ENCODE results near the gene SPATA45. TPM values are rescaled to one million over a fixed set of nuclear protein-coding genes. Genes with fewer than 3 reads are reported as not detected.

Gene SPATA45
- total and polyA plus RNA-seq, 2 of the 13 experiments (the other 11 are each of a cell fraction or from before 2014, with no cell fraction given): 0.17 to 0.64 TPM

DNA sequence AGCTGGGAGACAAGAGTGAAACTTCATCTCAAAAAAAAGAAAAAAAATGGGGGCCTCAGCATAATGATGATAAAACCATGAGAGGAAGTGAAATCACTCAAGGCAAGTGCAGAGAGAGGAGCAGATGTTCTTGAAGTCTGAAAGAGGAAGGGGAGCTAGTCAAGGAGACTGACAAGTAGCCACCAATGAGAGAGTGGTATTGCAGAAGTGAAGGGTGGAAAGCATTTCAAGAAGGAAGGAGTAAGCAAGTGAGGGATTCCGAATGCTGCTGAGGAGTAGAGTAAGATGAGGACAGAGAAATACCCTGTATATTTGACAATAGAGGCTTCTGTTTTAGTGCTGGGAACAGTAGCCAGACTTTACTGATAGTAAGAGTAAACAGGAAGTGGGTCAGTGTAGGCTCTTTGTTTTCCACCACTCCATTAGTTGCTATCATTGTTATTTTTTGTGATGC lies 52.9 kb downstream of the SPATA45 start (continued):
- TF ChIP-seq ZBTB4 (CRISPR knock-in tag; IDR thresholded peaks at IDR 0.05; ENCODE audit: borderline replicate concordance) (no peak), PPARG (CRISPR knock-in tag; conservative IDR thresholded peaks at IDR 0.05) (peak; percentile 40; the same call in 1 of the 2 replicates), MNT (IDR thresholded peaks at IDR 0.05) (no peak), ZSCAN9 (CRISPR knock-in tag; IDR thresholded peaks at IDR 0.05; ENCODE audit: borderline replicate concordance) (no peak), ETV5 (CRISPR knock-in tag; IDR thresholded peaks at IDR 0.05; ENCODE audit: borderline replicate concordance) (peak; percentile 56; the same call in 1 of the 2 replicates), FOXO1 (CRISPR knock-in tag; IDR thresholded peaks at IDR 0.05) (no peak), MZF1 (CRISPR knock-in tag; IDR thresholded peaks at IDR 0.05; ENCODE audit: borderline replicate concordance) (no peak), BCL6 (CRISPR knock-in tag; IDR thresholded peaks at IDR 0.05) (no peak), ZNF513 (CRISPR knock-in tag; conservative IDR thresholded peaks at IDR 0.05) (no peak), TGIF2 (CRISPR knock-in tag; IDR thresholded peaks at IDR 0.05) (no peak), SOX6 (IDR thresholded peaks at IDR 0.05) (no peak), SOX6 (CRISPR knock-in tag; IDR thresholded peaks at IDR 0.05) (peak; percentile 86), ZSCAN31 (CRISPR knock-in tag; IDR thresholded peaks at IDR 0.05; ENCODE audit: low read depth) (no peak), ZNF20 (CRISPR knock-in tag; IDR thresholded peaks at IDR 0.05) (no peak), TCF7 (IDR thresholded peaks at IDR 0.05; ENCODE audit: low read depth) (no peak), CEBPB (IDR thresholded peaks at IDR 0.05; ENCODE audit: borderline replicate concordance, low read depth, low read length) (no peak), SMYD3 (CRISPR knock-in tag; IDR thresholded peaks at IDR 0.05) (no peak), GPN1 (CRISPR knock-in tag; IDR thresholded peaks at IDR 0.05; ENCODE audit: borderline replicate concordance) (no peak), ZNF33A (CRISPR knock-in tag; IDR thresholded peaks at IDR 0.05; ENCODE audit: borderline replicate concordance) (no peak), HMGA1 (CRISPR knock-in tag; conservative IDR thresholded peaks at IDR 0.05) (no peak), KAT8 (CRISPR knock-in tag; IDR thresholded peaks at IDR 0.05) (no peak), NKX3-1 (CRISPR knock-in tag; IDR thresholded peaks at IDR 0.05) (no peak), ZNF333 (CRISPR knock-in tag; IDR thresholded peaks at IDR 0.05; ENCODE audit: borderline replicate concordance) (no peak)
- TF ChIP-seq, protein P1, sequence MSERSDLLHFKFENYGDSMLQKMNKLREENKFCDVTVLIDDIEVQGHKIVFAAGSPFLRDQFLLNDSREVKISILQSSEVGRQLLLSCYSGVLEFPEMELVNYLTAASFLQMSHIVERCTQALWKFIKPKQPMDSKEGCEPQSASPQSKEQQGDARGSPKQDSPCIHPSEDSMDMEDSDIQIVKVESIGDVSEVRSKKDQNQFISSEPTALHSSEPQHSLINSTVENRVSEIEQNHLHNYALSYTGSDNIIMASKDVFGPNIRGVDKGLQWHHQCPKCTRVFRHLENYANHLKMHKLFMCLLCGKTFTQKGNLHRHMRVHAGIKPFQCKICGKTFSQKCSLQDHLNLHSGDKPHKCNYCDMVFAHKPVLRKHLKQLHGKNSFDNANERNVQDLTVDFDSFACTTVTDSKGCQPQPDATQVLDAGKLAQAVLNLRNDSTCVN (CRISPR knock-in tag; IDR thresholded peaks at IDR 0.05; ENCODE audit: borderline replicate concordance): no peak

All from HepG2 (cell line).